Measurements from ENCODE around the gene SH2D1B. TPM values are rescaled to one million over a fixed set of nuclear protein-coding genes. Genes with fewer than 3 reads are reported as not detected.

SH2D1B gene
- total RNA-seq, 6 donors from 2014 or later, result 0.61 to 3.4 (median 1.1) TPM; not detected in 1

GRCh38 chr1:162383091-162383490, 28.8 kb downstream of the SH2D1B start:
- TF ChIP-seq POLR2AphosphoS5 (IDR thresholded peaks at IDR 0.05) (no peak), EP300 (IDR thresholded peaks at IDR 0.05) (no peak), POLR2A (IDR thresholded peaks at IDR 0.05) (no peak), CTCF (IDR thresholded peaks at IDR 0.05) (no peak)
- no peaks in the 10 kb centered on the region for H3K9me3 ChIP-seq
- 89 to 92% methylated on average over 6 of the region's 6 CpGs for WGBS, 2 donors
- DNase-seq (peak in 1 of 2 donors; percentile 27), ATAC-seq (ENCODE audit: low FRiP score in 2 of 2) (no peak)
- peaks cover 0 to 7% (median 3%) of the 10 kb centered on the region in 4 donors for H3K4me1 ChIP-seq
- H3K27me3 ChIP-seq, result no peaks in the 10 kb centered on the region
- no peaks in the 10 kb centered on the region for H3K36me3 ChIP-seq
- H3K27ac ChIP-seq, result no peak overlapping the region
- no peak overlapping the region for H3K4me3 ChIP-seq

DNA sequence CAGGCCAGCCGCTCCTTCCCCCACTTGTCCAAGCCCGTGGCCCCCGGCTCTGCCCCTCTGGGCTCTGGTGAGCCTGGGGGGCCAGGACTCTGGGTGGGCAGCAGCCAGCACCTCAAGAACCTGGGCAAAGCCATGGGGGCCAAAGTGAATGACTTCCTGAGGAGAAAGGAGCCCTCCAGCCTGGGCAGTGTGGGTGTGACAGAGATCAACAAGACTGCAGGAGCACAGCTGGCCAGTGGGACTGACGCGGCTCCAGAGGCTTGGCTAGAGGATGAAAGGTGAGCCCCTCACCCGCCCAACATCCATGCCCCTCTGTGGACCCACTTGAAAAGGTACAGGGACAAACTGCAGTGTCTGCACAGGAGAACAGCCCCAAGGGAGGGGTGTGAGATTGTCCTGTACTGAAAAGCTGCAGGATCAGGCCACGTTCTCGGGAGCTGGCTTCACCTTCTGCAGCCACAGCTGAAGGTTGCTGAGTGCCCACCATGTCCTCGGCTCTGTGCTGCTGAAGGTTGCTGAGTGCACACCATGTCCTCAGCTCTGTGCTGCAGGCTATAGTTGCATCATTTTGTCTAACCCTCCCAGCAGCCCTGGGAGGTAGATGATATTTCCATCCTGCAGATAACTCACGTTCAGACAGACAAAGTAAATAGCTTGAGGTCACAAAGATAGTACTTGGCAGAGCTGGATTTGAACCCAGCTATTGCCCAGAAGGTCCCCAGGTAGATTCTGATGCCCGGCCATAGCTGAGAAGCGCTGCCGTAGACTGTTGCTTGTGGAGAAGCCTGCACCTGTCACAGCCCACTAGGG, 29.8 kb downstream of the SH2D1B start:
- TF ChIP-seq POLR2AphosphoS5 (IDR thresholded peaks at IDR 0.05), result no peak
- TF ChIP-seq CTCF (IDR thresholded peaks at IDR 0.05), result no peak
- no peak for TF ChIP-seq POLR2A (IDR thresholded peaks at IDR 0.05)
- no peak for TF ChIP-seq EP300 (IDR thresholded peaks at IDR 0.05)
- DNase-seq (peak in 1 of 2 donors; percentile 44), ATAC-seq (ENCODE audit: low FRiP score in 2 of 2) (no peak)
- 87 to 98% methylated on average over 7 to 13 of the region's 13 CpGs for WGBS, 2 donors
- Histone ChIP-seq H3K27ac (peak overlapping the region; percentile 6 to 70 (median 44)), H3K9me3 (no peaks in the 10 kb centered on the region), H3K4me3 (no peak overlapping the region), H3K4me1 (peaks cover 0 to 7% (median 3%) of the 10 kb centered on the region in 4 donors), H3K27me3 (no peaks in the 10 kb centered on the region), H3K36me3 (no peaks in the 10 kb centered on the region)

- TF ChIP-seq POLR2A (IDR thresholded peaks at IDR 0.05) (no peak), EP300 (IDR thresholded peaks at IDR 0.05) (peak in 2 of 4 donors; percentile 51 to 69), CTCF (IDR thresholded peaks at IDR 0.05) (no peak), POLR2AphosphoS5 (IDR thresholded peaks at IDR 0.05) (peak in 1 of 2 donors; percentile 38)
- Histone ChIP-seq H3K4me1 (peaks cover 0 to 7% (median 3%) of the 10 kb centered on the region in 4 donors), H3K27me3 (no peaks in the 10 kb centered on the region), H3K4me3 (no peak within 1 kb of the TSS), H3K9me3 (no peaks in the 10 kb centered on the region), H3K36me3 (no peaks in the 10 kb centered on the region), H3K27ac (peak within 1 kb of the TSS; percentile 6 to 70 (median 44))
- 62 to 69% methylated on average over 3 of the region's 3 CpGs for WGBS, 2 donors
- DNase-seq, result peak in 1 of 2 donors; percentile 40
- peak; percentile 38 to 62 for ATAC-seq (ENCODE audit: low FRiP score in 2 of 2)
Observed at GRCh38 chr1:162381383-162381782, 30.6 kb downstream of the SH2D1B start, which contains the start of gene C1orf226. Gene C1orf226, plus strand, starts transcription at chr1:162381728. Its CDS starts 174 bp downstream, at chr1:162381902.

- H3K27me3 ChIP-seq, result no peaks in the 10 kb centered on the region
- TF ChIP-seq EP300 (IDR thresholded peaks at IDR 0.05), result no peak
- TF ChIP-seq CTCF (IDR thresholded peaks at IDR 0.05), result no peak
- no peak for TF ChIP-seq POLR2A (IDR thresholded peaks at IDR 0.05)
- TF ChIP-seq POLR2AphosphoS5 (IDR thresholded peaks at IDR 0.05), result no peak
- no peaks in the 10 kb centered on the region for H3K9me3 ChIP-seq
- H3K27ac ChIP-seq, result no peak overlapping the region
- H3K4me1 ChIP-seq, result peaks cover 0 to 7% (median 3%) of the 10 kb centered on the region in 4 donors
- no peaks in the 10 kb centered on the region for H3K36me3 ChIP-seq
- 88 to 90% methylated on average over 5 to 6 of the region's 6 CpGs for WGBS, 2 donors
- no peak overlapping the region for H3K4me3 ChIP-seq
- DNase-seq (peak; percentile 3 to 8), ATAC-seq (ENCODE audit: low FRiP score in 2 of 2) (no peak)
Observed at GRCh38 chr1:162380061-162380846, 31.7 kb downstream of the SH2D1B start.

Data from upper lobe of left lung (tissue), 6 donors.